DOHH2 (cell line): Measurements from ENCODE around the gene TTLL9.

ENCODE experiments used
- H3F3A ChIP-seq: fragments of 200-600 bp; sonication (generic), shearing (Covaris generic); 2 replicates; pipeline ENCODE4 v1.6.0; 2016; ENCODE audit warnings: antibody characterized with exemption, mild to moderate bottlenecking; ENCODE audit not compliant: control insufficient read depth, insufficient read depth
- H3K27ac ChIP-seq: fragments of 200-600 bp; sonication (generic); 2 replicates; pipeline ENCODE4 v1.5.1; 2014; ENCODE audit warnings: low read depth, mild to moderate bottlenecking, low read length, moderate library complexity
- H3K27me3 ChIP-seq: fragments of 200-600 bp; sonication (generic); 2 replicates; pipeline ENCODE4 v1.6.1; 2014; ENCODE audit warnings: mild to moderate bottlenecking, low read length, mixed read lengths; ENCODE audit not compliant: control insufficient read depth
- H3K36me3 ChIP-seq: fragments of 200-600 bp; sonication (generic); 2 replicates; pipeline ENCODE4 v1.6.1; 2014; ENCODE audit warnings: mild to moderate bottlenecking, low read length, moderate library complexity, mixed read lengths; ENCODE audit not compliant: control insufficient read depth
- H3K4me1 ChIP-seq: fragments of 200-600 bp; sonication (generic); 2 replicates; pipeline ENCODE4 v1.6.1; 2014; ENCODE audit warnings: mild to moderate bottlenecking, low read length, mixed read lengths; ENCODE audit not compliant: control insufficient read depth
- H3K4me2 ChIP-seq: fragments of 200-600 bp; sonication (generic); 2 replicates; pipeline ENCODE4 v1.6.0; 2014; ENCODE audit warnings: mild to moderate bottlenecking, low read length, moderate library complexity
- H3K4me3 ChIP-seq: fragments of 200-600 bp; sonication (generic); 2 replicates; pipeline ENCODE4 v1.5.1; 2014; ENCODE audit warnings: mild to moderate bottlenecking, low read length, mixed read lengths
- H3K79me2 ChIP-seq: fragments of 200-600 bp; sonication (generic); 2 replicates; pipeline ENCODE4 v1.6.1; 2014; ENCODE audit warnings: mild to moderate bottlenecking, low read length, mixed read lengths; ENCODE audit not compliant: control insufficient read depth
- H3K9me2 ChIP-seq: fragments of 200-600 bp; sonication (generic); replicated peaks from 2 replicates; pipeline ENCODE4 v1.6.1; 2014; ENCODE audit warnings: mild to moderate bottlenecking, low read length, mixed read lengths; ENCODE audit not compliant: control insufficient read depth
- H3K9me3 ChIP-seq: fragments of 200-600 bp; sonication (generic); 2 replicates; pipeline ENCODE4 v1.6.1; 2014; ENCODE audit warnings: antibody characterized with exemption, low read length, mixed read lengths; ENCODE audit not compliant: control insufficient read depth, insufficient read depth
- H4K20me1 ChIP-seq: fragments of 200-600 bp; sonication (generic); 2 replicates; pipeline ENCODE4 v1.6.0; 2014; ENCODE audit warnings: low read depth, mild to moderate bottlenecking, antibody characterized with exemption, low read length, moderate library complexity; ENCODE audit not compliant: control insufficient read depth, insufficient read depth
- EZH2phosphoT487 ChIP-seq: fragments of 200-600 bp; sonication (generic); IDR thresholded peaks from 2 replicates; pipeline ENCODE4 v1.6.1; 2017; ENCODE audit warnings: borderline replicate concordance, mild to moderate bottlenecking, antibody characterized with exemption, low read length, moderate library complexity, mixed read lengths
- TF ChIP-seq, protein P1 (sequence below): fragments of 200-600 bp; sonication (generic); IDR thresholded peaks from one replicate; pipeline ENCODE4 v1.5.1; 2014; ENCODE audit warnings: antibody characterized with exemption, mild to moderate bottlenecking, low read depth, low read length; ENCODE audit not compliant: poor library complexity, severe bottlenecking

The TTLL9 gene

DNA sequence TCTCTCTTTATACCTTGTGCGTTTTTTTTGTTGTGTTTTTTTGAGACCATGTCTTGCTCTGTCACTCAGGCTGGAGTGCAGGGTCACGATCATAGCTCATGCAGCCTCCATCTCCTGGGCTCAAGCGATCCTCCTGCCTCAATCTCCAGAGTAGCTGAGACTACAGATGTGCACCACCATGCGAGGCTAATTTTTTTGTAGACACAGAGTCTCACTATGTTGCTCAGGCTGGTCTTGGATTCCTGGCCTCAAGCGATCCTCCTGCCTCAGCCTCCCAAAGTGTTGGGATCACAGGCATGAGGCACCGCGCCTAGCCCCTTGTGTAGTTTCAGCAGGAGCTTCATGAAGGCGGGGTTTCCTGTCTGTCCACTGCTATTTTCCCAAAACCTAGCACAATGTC, 54.1 kb downstream of the TTLL9 start:
- no peak for TF ChIP-seq EZH2phosphoT487
- TF ChIP-seq, protein P1, sequence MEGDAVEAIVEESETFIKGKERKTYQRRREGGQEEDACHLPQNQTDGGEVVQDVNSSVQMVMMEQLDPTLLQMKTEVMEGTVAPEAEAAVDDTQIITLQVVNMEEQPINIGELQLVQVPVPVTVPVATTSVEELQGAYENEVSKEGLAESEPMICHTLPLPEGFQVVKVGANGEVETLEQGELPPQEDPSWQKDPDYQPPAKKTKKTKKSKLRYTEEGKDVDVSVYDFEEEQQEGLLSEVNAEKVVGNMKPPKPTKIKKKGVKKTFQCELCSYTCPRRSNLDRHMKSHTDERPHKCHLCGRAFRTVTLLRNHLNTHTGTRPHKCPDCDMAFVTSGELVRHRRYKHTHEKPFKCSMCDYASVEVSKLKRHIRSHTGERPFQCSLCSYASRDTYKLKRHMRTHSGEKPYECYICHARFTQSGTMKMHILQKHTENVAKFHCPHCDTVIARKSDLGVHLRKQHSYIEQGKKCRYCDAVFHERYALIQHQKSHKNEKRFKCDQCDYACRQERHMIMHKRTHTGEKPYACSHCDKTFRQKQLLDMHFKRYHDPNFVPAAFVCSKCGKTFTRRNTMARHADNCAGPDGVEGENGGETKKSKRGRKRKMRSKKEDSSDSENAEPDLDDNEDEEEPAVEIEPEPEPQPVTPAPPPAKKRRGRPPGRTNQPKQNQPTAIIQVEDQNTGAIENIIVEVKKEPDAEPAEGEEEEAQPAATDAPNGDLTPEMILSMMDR: no peak
- Histone ChIP-seq H3K9me2 (no peaks in the 10 kb centered on the region), H3K4me2 (no peak overlapping the region), H3F3A (no peaks in the 10 kb centered on the region), H3K27ac (no peak overlapping the region), H3K79me2 (no peaks in the 10 kb centered on the region), H3K9me3 (no peaks in the 10 kb centered on the region), H3K4me3 (no peak overlapping the region), H3K36me3 (no peaks in the 10 kb centered on the region), H3K27me3 (no peaks in the 10 kb centered on the region; the same call in 1 of the 2 replicates), H3K4me1 (no peaks in the 10 kb centered on the region), H4K20me1 (no peaks in the 10 kb centered on the region)

DNA sequence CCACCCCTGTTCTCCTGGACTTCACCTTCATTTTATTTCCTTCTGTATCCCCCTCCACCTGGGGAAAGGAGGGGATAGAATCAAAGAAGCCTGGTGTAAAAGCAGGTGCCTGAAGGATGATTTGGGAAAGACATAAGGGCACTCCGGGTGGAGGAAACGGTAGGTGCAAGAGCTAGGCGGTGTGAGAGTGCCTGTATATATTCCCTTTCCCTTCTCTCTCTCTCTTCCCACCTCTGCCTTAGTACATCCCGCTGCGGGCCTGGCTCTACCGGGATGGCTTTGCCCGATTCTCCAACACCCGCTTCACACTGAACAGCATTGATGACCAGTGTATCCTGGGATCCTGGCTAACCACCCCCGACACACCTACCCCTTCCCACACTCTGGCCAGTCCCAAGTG, 55.2 kb downstream of the TTLL9 start:
- Histone ChIP-seq H3K27ac (no peak overlapping the region), H3K4me2 (no peak overlapping the region), H3K79me2 (no peaks in the 10 kb centered on the region), H4K20me1 (no peaks in the 10 kb centered on the region), H3K9me2 (no peaks in the 10 kb centered on the region), H3K4me1 (no peaks in the 10 kb centered on the region), H3F3A (no peaks in the 10 kb centered on the region), H3K27me3 (peaks cover 3% of the 10 kb centered on the region; the same call in 1 of the 2 replicates), H3K4me3 (no peak overlapping the region), H3K36me3 (no peaks in the 10 kb centered on the region), H3K9me3 (no peaks in the 10 kb centered on the region)
- TF ChIP-seq EZH2phosphoT487: no peak
- TF ChIP-seq, protein P1: no peak

DNA sequence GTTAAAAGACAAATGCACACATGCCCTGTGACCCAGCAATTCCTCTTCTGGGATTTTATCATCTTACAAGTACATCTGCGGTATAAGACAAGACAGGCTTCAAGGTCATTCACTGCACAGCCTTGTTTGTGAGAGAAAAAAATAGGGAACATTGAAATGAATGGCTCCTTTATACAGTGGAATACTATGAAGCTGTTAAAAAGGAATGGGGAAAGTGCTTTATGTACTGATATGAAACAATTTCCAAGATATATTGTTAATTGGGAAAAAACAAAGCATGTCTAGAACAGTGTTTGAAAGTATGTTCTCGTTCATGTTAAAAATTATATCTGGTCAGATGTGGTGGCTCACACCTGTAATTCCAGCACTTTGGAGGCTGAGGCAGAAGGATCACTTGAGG, 56.1 kb downstream of the TTLL9 start:
- Histone ChIP-seq H3K4me2 (no peak overlapping the region), H3K36me3 (no peaks in the 10 kb centered on the region), H4K20me1 (no peaks in the 10 kb centered on the region), H3K27me3 (peaks cover 4% of the 10 kb centered on the region; the same call in 1 of the 2 replicates), H3K79me2 (no peaks in the 10 kb centered on the region), H3F3A (no peaks in the 10 kb centered on the region), H3K4me1 (no peaks in the 10 kb centered on the region), H3K9me3 (no peaks in the 10 kb centered on the region), H3K9me2 (no peaks in the 10 kb centered on the region), H3K4me3 (no peak overlapping the region), H3K27ac (no peak overlapping the region)
- TF ChIP-seq, protein P1: no peak
- TF ChIP-seq EZH2phosphoT487: no peak
